Gastrocnemius medialis (tissue), 4 donors: ENCODE results near the gene ALKBH7. TPM values are rescaled to one million over a fixed set of nuclear protein-coding genes. Genes with fewer than 3 reads are reported as not detected.

Experiments used
- microRNA-seq, 2 donors: library from miRNA; unstranded; fragments of <30 nt; microRNA quantifications; one replicate each; pipeline ENCODE4, GENCODE V29; 2016; ENCODE audit warnings: borderline replicate concordance in 2 of 2
- total RNA-seq, 4 donors: library from RNA; depleted of rRNA; stranded (reverse); fragments of >200 nt; gene quantifications; one replicate each; pipeline versions ENCODE4 v1.1.0 to v1.2.3, GENCODE V29; 2016

The ALKBH7 gene
- total RNA-seq, 4 donors from 2014 or later: 42.2 to 112 (median 90.4) TPM

Small RNA genes lying within 50 kb of the gene (microRNA-seq; reads per million reads assigned to microRNA genes)
- gene MIR3940: 5.1 to 5.9 reads per million in 2 donors
- 0 reads per million in 2 donors for gene MIR6790
- gene MIR6885: 0 reads per million in 2 donors

Other genes starting within 250 kb of the ALKBH7 start
- not detected for gene ACSBG2, start 237.1 kb upstream of the ALKBH7 start, total RNA-seq
- gene MLLT1, start 92.8 kb upstream of the ALKBH7 start, total RNA-seq: 10 to 100 TPM; 13.9 to 37.7 (median 24.4) TPM
- gene ACER1, start 39.2 kb upstream of the ALKBH7 start, total RNA-seq: not detected
- gene CLPP, start 11.3 kb upstream of the ALKBH7 start, total RNA-seq: 100 to 1,000 TPM; 143 to 168 (median 163) TPM
- gene PSPN, start 3.1 kb downstream of the ALKBH7 start, total RNA-seq: under 1 TPM; 0.15 to 0.75 (median 0.43) TPM
- 10 to 100 TPM; 11.4 to 34.8 (median 22.4) TPM for gene GTF2F1, start 20.4 kb downstream of the ALKBH7 start, total RNA-seq
- gene KHSRP, start 52.0 kb downstream of the ALKBH7 start, total RNA-seq: 100 to 1,000 TPM in 1 of 4 donors, 10 to 100 TPM in 3; 49.1 to 124 (median 85.6) TPM
- gene SLC25A41, start 61.0 kb downstream of the ALKBH7 start, total RNA-seq: under 1 TPM in 1 of 4 donors, not detected in 3; 0.42 TPM
- gene SLC25A23, start 87.0 kb downstream of the ALKBH7 start, total RNA-seq: 10 to 100 TPM; 61.7 to 73.6 (median 65.0) TPM
- gene CRB3, start 91.5 kb downstream of the ALKBH7 start, total RNA-seq: under 1 TPM in 1 of 4 donors, not detected in 3; 0.75 TPM
- gene DENND1C, start 109.0 kb downstream of the ALKBH7 start, total RNA-seq: 1 to 10 TPM in 1 of 4 donors, under 1 TPM in 2, not detected in 1; 0.27 to 1.2 (median 0.29) TPM
- gene TUBB4A, start 129.5 kb downstream of the ALKBH7 start, total RNA-seq: 1 to 10 TPM; 1.7 to 2.5 (median 2.0) TPM
- gene TNFSF9, start 158.2 kb downstream of the ALKBH7 start, total RNA-seq: 1 to 10 TPM in 2 of 4 donors, not detected in 2; 1.1 to 1.8 TPM
- not detected for gene CD70, start 218.4 kb downstream of the ALKBH7 start, total RNA-seq